Neural progenitor cell (in vitro differentiated cells): ENCODE measurements around the gene CDCA4.

Experiments used
- EZH2 ChIP-seq: fragments of 200-600 bp; sonication (generic); IDR thresholded peaks from 2 replicates; pipeline ENCODE4 v1.6.1; 2017; ENCODE audit warnings: antibody characterized with exemption, mild to moderate bottlenecking, moderate library complexity
- TF ChIP-seq, protein P1 (sequence below): fragments of 200-600 bp; sonication (generic); IDR thresholded peaks from 2 replicates; pipeline ENCODE4 v1.5.1; 2017; ENCODE audit warnings: antibody characterized with exemption, mild to moderate bottlenecking

GRCh38 chr14:104986487-104987164, 34.3 kb downstream of the CDCA4 start:
- no peak for TF ChIP-seq EZH2
- TF ChIP-seq, protein P1, sequence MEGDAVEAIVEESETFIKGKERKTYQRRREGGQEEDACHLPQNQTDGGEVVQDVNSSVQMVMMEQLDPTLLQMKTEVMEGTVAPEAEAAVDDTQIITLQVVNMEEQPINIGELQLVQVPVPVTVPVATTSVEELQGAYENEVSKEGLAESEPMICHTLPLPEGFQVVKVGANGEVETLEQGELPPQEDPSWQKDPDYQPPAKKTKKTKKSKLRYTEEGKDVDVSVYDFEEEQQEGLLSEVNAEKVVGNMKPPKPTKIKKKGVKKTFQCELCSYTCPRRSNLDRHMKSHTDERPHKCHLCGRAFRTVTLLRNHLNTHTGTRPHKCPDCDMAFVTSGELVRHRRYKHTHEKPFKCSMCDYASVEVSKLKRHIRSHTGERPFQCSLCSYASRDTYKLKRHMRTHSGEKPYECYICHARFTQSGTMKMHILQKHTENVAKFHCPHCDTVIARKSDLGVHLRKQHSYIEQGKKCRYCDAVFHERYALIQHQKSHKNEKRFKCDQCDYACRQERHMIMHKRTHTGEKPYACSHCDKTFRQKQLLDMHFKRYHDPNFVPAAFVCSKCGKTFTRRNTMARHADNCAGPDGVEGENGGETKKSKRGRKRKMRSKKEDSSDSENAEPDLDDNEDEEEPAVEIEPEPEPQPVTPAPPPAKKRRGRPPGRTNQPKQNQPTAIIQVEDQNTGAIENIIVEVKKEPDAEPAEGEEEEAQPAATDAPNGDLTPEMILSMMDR: no peak
